ENCODE data around the gene ZBTB20.

Gene ZBTB20

GRCh38 chr3:114528517-114528916, 618.6 kb downstream of the ZBTB20 start:
- Histone ChIP-seq H3K79me2 (ENCODE audit: low read length) (no peaks in the 10 kb centered on the region), H3F3A (ENCODE audit: insufficient read depth, low read length) (no peaks in the 10 kb centered on the region), H3K4me2 (ENCODE audit: low read depth, low read length) (no peak overlapping the region), H3K9me3 (replicated peaks; ENCODE audit: insufficient read depth, low read length) (no peaks in the 10 kb centered on the region), H4K20me1 (ENCODE audit: insufficient read depth, low read length) (no peaks in the 10 kb centered on the region), H3K9me2 (replicated peaks; ENCODE audit: insufficient read depth, low read length) (no peaks in the 10 kb centered on the region), H2AFZ (ENCODE audit: low read length) (no peak overlapping the region), H3K27ac (ENCODE audit: low read length) (no peak overlapping the region), H3K9ac (ENCODE audit: low read length) (no peak overlapping the region), H3K36me3 (replicated peaks; ENCODE audit: insufficient read depth, low read length) (no peaks in the 10 kb centered on the region), H3K27me3 (replicated peaks; ENCODE audit: insufficient read depth, low read length) (no peaks in the 10 kb centered on the region), H3K4me3 (ENCODE audit: low read length) (no peak overlapping the region), H3K4me1 (ENCODE audit: low read length) (no peaks in the 10 kb centered on the region)
- DNase-seq: no peak
- TF ChIP-seq EZH2phosphoT487 (IDR thresholded peaks at IDR 0.05; ENCODE audit: low read length): no peak
- TF ChIP-seq EZH2 (optimal IDR thresholded peaks at IDR 0.05; ENCODE audit: low read depth, low read length): no peak
- TF ChIP-seq CTCF (IDR thresholded peaks at IDR 0.05; ENCODE audit: low read length): no peak

- H3K4me2 ChIP-seq (ENCODE audit: low read depth, low read length): no peak overlapping the region
- H3K4me3 ChIP-seq (ENCODE audit: low read length): no peak overlapping the region
- no peaks in the 10 kb centered on the region for H3K27me3 ChIP-seq (replicated peaks; ENCODE audit: insufficient read depth, low read length)
- H3K9ac ChIP-seq (ENCODE audit: low read length): no peak overlapping the region
- H3K9me2 ChIP-seq (replicated peaks; ENCODE audit: insufficient read depth, low read length): no peaks in the 10 kb centered on the region
- no peak for DNase-seq
- no peaks in the 10 kb centered on the region for H3F3A ChIP-seq (ENCODE audit: insufficient read depth, low read length)
- no peak for TF ChIP-seq EZH2phosphoT487 (IDR thresholded peaks at IDR 0.05; ENCODE audit: low read length)
- peak; percentile 41 for TF ChIP-seq CTCF (IDR thresholded peaks at IDR 0.05; ENCODE audit: low read length)
- no peak for TF ChIP-seq EZH2 (optimal IDR thresholded peaks at IDR 0.05; ENCODE audit: low read depth, low read length)
- no peaks in the 10 kb centered on the region for H3K79me2 ChIP-seq (ENCODE audit: low read length)
- H3K9me3 ChIP-seq (replicated peaks; ENCODE audit: insufficient read depth, low read length): no peaks in the 10 kb centered on the region
- H4K20me1 ChIP-seq (ENCODE audit: insufficient read depth, low read length): no peaks in the 10 kb centered on the region
- H3K27ac ChIP-seq (ENCODE audit: low read length): no peak overlapping the region
- H2AFZ ChIP-seq (ENCODE audit: low read length): no peak overlapping the region
- no peaks in the 10 kb centered on the region for H3K4me1 ChIP-seq (ENCODE audit: low read length)
- no peaks in the 10 kb centered on the region for H3K36me3 ChIP-seq (replicated peaks; ENCODE audit: insufficient read depth, low read length)
Observed at GRCh38 chr3:114527036-114527644, 619.9 kb downstream of the ZBTB20 start.

- H3K4me2 ChIP-seq (ENCODE audit: low read depth, low read length): no peak overlapping the region
Observed at GRCh38 chr3:114525278-114525677, 621.8 kb downstream of the ZBTB20 start.

More at GRCh38 chr3:114525278-114525677, 621.8 kb downstream of the ZBTB20 start:
- H3K4me3 ChIP-seq (ENCODE audit: low read length): no peak overlapping the region
- H3K9ac ChIP-seq (ENCODE audit: low read length): no peak overlapping the region
- no peaks in the 10 kb centered on the region for H3K79me2 ChIP-seq (ENCODE audit: low read length)
- H3K27ac ChIP-seq (ENCODE audit: low read length): no peak overlapping the region
- H3K9me2 ChIP-seq (replicated peaks; ENCODE audit: insufficient read depth, low read length): no peaks in the 10 kb centered on the region
- H3K9me3 ChIP-seq (replicated peaks; ENCODE audit: insufficient read depth, low read length): no peaks in the 10 kb centered on the region
- no peak for DNase-seq
- no peaks in the 10 kb centered on the region for H4K20me1 ChIP-seq (ENCODE audit: insufficient read depth, low read length)
- H3K27me3 ChIP-seq (replicated peaks; ENCODE audit: insufficient read depth, low read length): no peaks in the 10 kb centered on the region
- no peak overlapping the region for H2AFZ ChIP-seq (ENCODE audit: low read length)
- H3F3A ChIP-seq (ENCODE audit: insufficient read depth, low read length): no peaks in the 10 kb centered on the region
- TF ChIP-seq EZH2 (optimal IDR thresholded peaks at IDR 0.05; ENCODE audit: low read depth, low read length) (no peak), CTCF (IDR thresholded peaks at IDR 0.05; ENCODE audit: low read length) (no peak), EZH2phosphoT487 (IDR thresholded peaks at IDR 0.05; ENCODE audit: low read length) (no peak)
- H3K36me3 ChIP-seq (replicated peaks; ENCODE audit: insufficient read depth, low read length): no peaks in the 10 kb centered on the region
- H3K4me1 ChIP-seq (ENCODE audit: low read length): no peaks in the 10 kb centered on the region

All from MM.1S (cell line).